ENCODE data around the gene MYEOV.

The MYEOV gene

GRCh38 chr11:69343401-69344321 lies 49.7 kb downstream of the MYEOV start:
- no peak for DNase-seq

DNA sequence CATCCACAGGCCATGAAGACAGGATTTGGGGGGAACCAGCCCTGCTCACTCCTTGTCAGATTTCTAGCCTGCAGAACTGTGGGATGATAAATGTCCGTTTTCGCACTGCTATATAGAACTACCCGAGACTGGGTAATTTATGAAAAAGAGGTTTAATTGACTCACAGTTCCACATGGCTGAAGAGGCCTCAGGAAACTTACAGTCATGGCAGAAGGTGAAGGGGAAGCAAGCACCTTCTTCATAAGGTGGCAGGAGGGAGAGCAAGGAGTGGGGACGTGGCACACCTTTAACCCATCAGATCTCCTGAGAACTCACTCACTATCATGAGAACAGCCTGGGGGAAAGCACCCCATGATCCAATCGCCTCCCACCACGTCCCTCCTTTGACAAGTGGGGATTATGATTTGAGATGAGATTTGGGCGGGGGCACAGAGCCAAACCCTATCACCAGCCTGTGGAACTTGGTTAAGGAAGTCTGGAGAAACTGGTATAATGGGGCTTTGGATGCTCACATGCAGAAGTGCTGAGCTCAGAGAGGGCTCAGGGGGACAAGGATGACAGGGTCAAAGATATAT lies 50.7 kb downstream of the MYEOV start:
- DNase-seq, result no peak
